PFSK-1 (cell line): Measurements from ENCODE around the gene PNMA8B.

Experiments used
- FOXP2 ChIP-seq: optimal IDR thresholded peaks from 2 replicates; pipeline ENCODE3; 2011; ENCODE audit warnings: borderline replicate concordance, control low read depth, inconsistent platforms; ENCODE audit not compliant: insufficient read depth; ENCODE audit errors: extremely low read length, extremely low read depth
- POLR2AphosphoS5 ChIP-seq: IDR thresholded peaks from 2 replicates; pipeline ENCODE4 v1.6.1; 2012; ENCODE audit warnings: low read depth, mild to moderate bottlenecking, control low read depth, low read length, moderate library complexity
- SIN3A ChIP-seq: IDR thresholded peaks from 2 replicates; pipeline ENCODE4 v1.6.1; 2012; ENCODE audit warnings: mild to moderate bottlenecking, low read length, moderate library complexity, borderline replicate concordance; ENCODE audit not compliant: insufficient read depth
- TAF1 ChIP-seq: IDR thresholded peaks from 2 replicates; pipeline ENCODE4 v1.6.1; 2012; ENCODE audit warnings: low read length, control low read depth, borderline replicate concordance; ENCODE audit not compliant: insufficient read depth
- TF ChIP-seq, protein P1 (sequence below), 2 experiments: IDR thresholded peaks; 2 replicates each; pipeline versions ENCODE4 v1.6.1 to v1.8.0; 2011 to 2012; ENCODE audit warnings: low read depth in 2 of 2, low read length in 2 of 2, control low read depth in 1 of 2, inconsistent platforms in 1 of 2, mild to moderate bottlenecking in 1 of 2, moderate library complexity in 1 of 2; ENCODE audit not compliant: insufficient read depth in 1 of 2

DNA sequence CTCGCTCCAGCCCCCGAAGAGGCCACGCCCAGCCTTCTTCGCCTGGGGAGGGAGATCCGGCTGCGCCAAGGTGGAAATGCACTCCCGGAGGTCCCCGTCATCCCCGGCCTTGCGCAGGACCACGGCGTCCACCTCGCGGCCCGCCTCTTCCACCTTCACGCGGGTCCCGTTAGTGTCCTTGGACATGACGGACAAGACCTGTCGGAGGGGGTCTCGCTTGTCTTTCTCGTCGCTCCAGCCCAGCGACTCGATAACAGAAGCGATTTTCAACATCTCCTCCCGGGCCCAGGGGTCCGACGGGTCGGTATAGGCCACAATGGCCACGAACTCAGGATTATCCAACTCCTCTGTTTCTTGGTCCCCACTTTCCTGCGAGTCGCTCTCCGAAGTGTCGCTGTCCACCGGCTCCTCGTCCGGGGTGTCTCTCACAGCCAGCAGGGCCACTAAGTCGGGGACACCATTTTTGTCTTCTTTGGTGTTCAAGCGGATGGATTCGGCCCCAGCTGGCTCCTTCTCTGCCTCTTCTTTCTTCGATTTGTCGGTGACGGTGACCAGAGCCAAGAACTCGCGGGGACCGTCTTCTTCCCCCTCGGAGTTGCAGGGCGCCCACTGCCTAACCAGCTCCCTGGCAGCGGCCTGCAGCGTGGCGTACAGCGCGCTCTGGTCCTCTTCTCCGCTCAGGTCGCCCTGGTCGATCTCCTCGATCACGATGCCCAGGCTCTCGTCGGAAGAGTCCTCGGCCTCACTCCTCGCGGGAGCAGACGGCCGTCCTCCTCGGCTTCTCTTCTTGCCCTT, 1.3 kb downstream of the PNMA8B start:
- no peak for TF ChIP-seq POLR2AphosphoS5
- TF ChIP-seq, protein P1, sequence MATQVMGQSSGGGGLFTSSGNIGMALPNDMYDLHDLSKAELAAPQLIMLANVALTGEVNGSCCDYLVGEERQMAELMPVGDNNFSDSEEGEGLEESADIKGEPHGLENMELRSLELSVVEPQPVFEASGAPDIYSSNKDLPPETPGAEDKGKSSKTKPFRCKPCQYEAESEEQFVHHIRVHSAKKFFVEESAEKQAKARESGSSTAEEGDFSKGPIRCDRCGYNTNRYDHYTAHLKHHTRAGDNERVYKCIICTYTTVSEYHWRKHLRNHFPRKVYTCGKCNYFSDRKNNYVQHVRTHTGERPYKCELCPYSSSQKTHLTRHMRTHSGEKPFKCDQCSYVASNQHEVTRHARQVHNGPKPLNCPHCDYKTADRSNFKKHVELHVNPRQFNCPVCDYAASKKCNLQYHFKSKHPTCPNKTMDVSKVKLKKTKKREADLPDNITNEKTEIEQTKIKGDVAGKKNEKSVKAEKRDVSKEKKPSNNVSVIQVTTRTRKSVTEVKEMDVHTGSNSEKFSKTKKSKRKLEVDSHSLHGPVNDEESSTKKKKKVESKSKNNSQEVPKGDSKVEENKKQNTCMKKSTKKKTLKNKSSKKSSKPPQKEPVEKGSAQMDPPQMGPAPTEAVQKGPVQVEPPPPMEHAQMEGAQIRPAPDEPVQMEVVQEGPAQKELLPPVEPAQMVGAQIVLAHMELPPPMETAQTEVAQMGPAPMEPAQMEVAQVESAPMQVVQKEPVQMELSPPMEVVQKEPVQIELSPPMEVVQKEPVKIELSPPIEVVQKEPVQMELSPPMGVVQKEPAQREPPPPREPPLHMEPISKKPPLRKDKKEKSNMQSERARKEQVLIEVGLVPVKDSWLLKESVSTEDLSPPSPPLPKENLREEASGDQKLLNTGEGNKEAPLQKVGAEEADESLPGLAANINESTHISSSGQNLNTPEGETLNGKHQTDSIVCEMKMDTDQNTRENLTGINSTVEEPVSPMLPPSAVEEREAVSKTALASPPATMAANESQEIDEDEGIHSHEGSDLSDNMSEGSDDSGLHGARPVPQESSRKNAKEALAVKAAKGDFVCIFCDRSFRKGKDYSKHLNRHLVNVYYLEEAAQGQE (IDR thresholded peaks at IDR 0.05; ENCODE audit: insufficient read depth in 1 of 2, low read depth in 2 of 2, low read length in 2 of 2), result no peak
- no peak for TF ChIP-seq TAF1
- no peak for TF ChIP-seq SIN3A
- TF ChIP-seq FOXP2, result no peak
